ENCODE data around the gene IFNGR2.

DNA sequence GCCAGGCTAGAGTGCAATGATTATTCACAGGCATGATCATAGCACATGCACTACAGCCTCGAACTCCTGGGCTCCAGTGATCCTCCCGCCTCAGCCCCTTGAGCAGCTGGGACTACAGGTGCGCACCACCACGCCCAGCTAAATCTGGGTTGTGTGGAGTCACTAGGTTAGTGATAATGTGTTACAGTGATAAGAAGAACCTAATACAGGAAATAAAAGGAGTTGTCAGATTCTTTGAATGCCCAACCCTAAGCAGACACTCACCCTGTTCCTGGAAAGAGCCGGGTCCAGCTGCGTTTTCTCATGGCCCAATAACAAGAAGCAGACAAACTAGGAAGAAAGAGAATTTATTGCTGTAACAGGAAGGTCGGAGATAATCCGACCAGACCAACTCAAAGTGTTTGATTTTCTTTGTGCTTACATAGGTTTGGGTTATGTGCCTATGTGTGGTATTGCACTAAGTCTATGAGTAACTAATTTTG, 8.8 kb downstream of the IFNGR2 start:
- TF ChIP-seq POLR2A (IDR thresholded peaks at IDR 0.05; ENCODE audit: low read depth, low read length) (no peak), RFX5 (IDR thresholded peaks at IDR 0.05; ENCODE audit: low read depth, low read length) (no peak), CHD1 (IDR thresholded peaks at IDR 0.05; ENCODE audit: low read depth, low read length) (no peak)
- TF ChIP-seq, protein P1, sequence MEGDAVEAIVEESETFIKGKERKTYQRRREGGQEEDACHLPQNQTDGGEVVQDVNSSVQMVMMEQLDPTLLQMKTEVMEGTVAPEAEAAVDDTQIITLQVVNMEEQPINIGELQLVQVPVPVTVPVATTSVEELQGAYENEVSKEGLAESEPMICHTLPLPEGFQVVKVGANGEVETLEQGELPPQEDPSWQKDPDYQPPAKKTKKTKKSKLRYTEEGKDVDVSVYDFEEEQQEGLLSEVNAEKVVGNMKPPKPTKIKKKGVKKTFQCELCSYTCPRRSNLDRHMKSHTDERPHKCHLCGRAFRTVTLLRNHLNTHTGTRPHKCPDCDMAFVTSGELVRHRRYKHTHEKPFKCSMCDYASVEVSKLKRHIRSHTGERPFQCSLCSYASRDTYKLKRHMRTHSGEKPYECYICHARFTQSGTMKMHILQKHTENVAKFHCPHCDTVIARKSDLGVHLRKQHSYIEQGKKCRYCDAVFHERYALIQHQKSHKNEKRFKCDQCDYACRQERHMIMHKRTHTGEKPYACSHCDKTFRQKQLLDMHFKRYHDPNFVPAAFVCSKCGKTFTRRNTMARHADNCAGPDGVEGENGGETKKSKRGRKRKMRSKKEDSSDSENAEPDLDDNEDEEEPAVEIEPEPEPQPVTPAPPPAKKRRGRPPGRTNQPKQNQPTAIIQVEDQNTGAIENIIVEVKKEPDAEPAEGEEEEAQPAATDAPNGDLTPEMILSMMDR (conservative IDR thresholded peaks at IDR 0.05; ENCODE audit: low read depth, low read length): no peak
